HG03175 (cell line): ENCODE data around the gene MAPK8IP3.
"Not testable (repeated sequence)": the region's sequence is repeated elsewhere in the genome, so short reads cannot be mapped to it uniquely, and the experiment has no call there.

Source experiments
- ATAC-seq: cut with Tn5 transposase; IDR thresholded peaks from one replicate; pipeline ENCODE4 v1.9.1; 2021; ENCODE audit warnings: mild to moderate bottlenecking, moderate library complexity; ENCODE audit not compliant: unreplicated experiment

Gene MAPK8IP3

GRCh38 chr16:1708083-1708767 lies 2.2 kb downstream of the MAPK8IP3 start:
- no peak for ATAC-seq

GRCh38 chr16:1708768-1709180 lies 2.8 kb downstream of the MAPK8IP3 start:
- ATAC-seq, result no peak

DNA sequence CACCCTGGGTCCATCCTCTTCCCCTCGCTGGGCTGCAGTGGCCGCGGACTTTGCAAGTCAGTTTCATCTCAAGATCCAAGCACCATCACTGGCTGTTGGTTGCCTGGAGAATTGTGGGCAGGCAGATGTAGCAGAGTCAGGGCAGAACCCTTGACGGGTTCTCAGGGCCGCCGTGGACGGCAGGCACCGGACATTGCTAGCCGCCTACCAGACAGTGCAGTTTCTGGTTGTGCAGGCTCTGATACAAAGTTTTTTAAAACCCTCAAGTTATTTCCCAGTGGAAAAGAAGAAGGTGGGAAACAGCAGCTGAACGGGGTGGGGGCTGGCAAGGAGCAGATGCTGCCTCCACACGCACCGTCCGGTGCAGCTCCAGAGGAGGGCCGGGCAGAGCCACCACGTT lies 3.4 kb downstream of the MAPK8IP3 start:
- no peak for ATAC-seq

DNA sequence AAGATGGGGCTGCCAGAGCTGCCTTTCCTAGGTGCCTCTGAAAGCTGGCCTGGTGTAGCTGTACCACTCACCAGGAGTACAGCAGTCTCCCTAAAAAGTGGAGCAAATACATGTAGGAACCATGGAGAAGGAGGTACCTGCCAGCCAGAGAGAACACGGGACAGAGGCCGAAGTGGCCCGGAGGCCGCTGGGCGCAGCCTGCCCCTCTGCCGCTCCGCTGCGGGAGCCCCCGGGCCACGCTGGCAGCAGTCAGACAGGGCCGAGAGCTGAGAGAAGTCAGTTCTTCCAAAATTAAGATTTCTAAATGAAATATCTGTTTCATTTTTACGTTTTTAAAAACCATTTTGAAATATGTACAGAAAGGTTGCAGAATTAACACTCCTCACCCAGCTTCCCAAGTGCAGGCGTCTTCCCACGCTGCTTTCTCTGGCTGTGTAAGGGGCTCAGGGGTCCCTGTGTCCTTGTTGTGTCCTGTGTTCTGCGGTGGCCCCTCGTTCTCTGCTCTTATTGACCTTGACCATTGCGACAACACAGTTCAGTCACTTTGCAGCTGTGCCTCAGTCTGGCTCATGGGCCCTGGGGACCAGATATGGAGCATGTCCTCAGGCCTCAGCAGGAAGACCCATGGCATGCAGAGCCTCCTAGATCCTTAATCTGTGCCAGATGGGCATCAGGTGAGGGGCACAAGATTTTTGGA lies 5.0 kb downstream of the MAPK8IP3 start:
- no peak for ATAC-seq

GRCh38 chr16:1712791-1713261 lies 6.8 kb downstream of the MAPK8IP3 start:
- no peak for ATAC-seq

GRCh38 chr16:1713331-1713730 lies 7.3 kb downstream of the MAPK8IP3 start:
- ATAC-seq, result no peak

DNA sequence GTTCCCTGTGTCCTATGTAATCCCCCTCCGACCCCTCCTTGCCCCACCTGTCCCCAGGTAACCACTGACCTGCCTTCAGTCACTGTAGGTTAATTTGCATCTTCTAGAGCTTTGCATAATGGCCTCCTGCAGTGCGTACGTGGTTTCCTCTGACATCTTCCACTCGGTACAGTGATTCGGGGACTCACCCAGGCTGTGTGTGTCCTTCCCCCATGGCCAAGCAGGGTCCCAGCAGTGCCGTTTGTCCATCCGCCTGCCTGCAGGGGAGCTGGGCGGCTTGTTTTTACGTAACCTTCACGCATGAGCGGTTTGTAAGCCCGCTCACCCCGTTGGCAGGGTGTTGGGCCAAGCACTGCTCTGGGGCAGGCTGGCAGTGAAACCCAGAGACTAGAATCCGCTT lies 7.9 kb downstream of the MAPK8IP3 start:
- ATAC-seq, result peak; percentile 49

DNA sequence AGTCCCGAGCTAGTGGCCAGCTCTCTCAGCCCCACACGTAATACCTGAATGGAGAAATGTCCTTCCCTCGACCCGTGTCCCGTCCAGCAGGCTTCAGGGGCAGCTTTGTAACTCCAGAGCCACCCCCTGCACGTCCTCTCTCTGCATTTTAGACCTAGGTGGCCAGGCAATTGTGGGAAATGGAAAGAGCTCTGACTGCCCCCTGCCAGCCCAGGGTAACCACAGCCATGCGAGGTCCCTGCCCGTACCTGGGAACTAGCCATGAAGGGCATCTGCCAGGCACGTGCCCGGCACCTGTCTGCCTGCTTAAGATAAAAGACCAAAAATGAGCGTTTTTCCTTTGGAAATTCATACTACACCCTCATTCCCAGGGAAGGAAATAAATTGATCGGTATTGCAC lies 9.2 kb downstream of the MAPK8IP3 start:
- ATAC-seq, result no peak

- not testable (repeated sequence) for ATAC-seq
These were observed 12.2 kb downstream of the MAPK8IP3 start for GRCh38 chr16:1718236-1718635.

- not testable (repeated sequence) for ATAC-seq
These were observed 13.7 kb downstream of the MAPK8IP3 start for GRCh38 chr16:1719559-1720229.

DNA sequence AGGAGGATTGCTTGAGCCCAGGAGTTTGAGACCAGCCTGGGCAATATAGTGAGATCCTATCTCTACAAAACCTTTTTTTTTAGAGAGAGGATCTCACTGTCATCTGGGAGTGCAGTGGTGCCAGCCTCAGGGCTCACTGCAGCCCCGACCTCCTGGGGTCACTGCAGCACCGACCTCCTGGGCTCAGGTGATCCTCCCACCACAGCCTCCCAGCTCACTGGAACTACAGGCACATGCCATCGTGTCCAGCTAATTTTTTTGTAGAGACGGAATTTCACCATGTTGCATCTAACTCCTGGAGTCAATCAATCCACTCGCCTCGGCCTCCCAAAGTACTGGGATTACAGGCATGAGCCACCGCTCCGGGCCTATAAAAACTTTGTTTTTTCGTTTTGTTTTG lies 15.4 kb downstream of the MAPK8IP3 start:
- ATAC-seq, result no peak

- ATAC-seq, result no peak
These were observed 17.6 kb downstream of the MAPK8IP3 start for GRCh38 chr16:1723450-1724147.

- ATAC-seq, result no peak
These were observed 18.5 kb downstream of the MAPK8IP3 start for GRCh38 chr16:1724491-1724890.

DNA sequence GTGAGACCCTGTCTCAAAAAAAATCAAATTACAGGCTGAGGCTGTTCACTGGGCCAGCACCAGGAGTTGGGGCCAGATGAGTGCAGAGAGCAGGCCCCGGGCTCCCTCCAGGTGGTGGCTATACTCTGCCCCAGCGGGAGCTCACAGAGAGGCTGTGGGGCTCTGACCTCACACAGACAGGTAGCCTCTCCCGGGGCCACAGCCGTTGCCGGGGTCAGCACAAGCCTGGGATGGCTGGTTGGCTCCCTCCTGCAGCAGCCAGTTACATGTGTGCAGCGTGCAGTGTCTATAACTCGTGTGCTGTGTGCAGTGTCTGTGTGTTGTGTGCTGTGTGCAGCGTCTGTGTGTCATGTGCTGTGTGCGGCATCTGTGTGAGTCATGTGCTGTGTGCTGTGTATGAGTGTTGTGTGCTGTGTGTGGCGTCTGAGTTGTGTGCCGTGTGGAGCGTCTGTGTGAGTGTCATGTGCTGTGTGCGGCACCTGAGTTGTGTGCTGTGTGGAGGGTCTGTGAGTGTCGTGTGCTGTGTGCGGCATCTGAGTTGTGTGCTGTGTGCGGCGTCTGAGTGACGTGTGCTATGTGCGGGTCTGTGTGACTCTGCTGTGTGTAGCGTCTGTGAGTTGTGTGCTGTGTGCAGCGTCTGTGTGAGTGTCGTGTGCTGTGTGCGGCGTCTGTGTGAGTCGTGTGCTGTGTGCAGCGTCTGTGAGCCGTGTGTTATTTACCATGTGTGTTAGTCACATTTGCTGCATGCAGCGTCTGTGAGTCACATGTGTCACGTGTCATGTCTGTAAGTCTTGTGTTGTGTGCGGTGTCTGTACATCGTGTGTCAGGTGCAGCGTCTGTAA lies 20.9 kb downstream of the MAPK8IP3 start:
- no peak for ATAC-seq

DNA sequence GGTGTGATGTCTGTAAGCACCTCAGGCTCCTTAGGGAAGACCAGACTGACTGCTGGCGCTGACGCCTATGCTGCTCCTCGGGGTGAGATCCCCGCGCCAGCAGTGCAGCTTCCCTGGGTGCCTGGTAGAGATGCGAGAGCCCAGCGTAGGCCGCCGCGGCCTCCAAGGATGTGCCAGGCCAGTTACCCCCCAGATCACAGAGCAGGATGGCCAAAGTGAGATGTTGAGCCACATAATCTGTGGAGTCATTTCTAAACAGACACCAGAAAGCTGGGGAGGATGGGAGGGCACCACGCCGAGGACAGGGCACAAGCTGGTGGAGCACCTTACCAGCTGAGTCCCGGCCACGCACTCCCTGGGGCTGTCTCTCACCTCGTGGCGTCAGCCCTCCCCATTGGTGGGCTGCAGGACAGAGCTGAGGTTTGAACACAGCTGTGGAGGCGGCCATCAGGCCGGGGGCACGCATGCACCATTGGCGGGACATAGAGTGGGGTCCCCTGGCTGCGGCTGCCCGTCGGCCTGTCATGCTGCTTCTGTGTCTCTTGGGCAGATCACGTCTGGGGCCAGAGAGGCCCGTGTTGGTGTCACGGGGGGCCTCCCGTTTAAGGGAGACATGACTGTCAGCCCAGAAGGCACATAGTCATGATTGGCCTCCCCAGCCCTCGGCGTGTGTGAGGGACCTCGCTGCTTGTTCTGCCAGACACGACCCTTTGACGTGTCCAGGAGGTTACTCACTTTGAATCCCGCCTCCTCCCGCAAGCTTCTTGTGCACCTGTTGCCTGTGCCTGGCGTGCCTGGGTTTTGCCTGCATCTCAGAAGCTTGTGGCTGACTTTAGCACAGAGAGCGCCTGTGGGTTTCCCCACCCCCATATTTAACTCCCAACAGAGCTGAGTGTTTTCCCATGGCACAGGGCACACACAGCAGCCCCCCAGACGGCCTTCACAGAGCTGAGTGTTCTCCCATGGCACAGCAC lies 21.9 kb downstream of the MAPK8IP3 start:
- no peak for ATAC-seq

GRCh38 chr16:1729026-1729425 lies 23.0 kb downstream of the MAPK8IP3 start:
- ATAC-seq, result no peak

GRCh38 chr16:1729445-1729844 lies 23.4 kb downstream of the MAPK8IP3 start:
- ATAC-seq, result no peak

GRCh38 chr16:1731073-1731472 lies 25.1 kb downstream of the MAPK8IP3 start:
- no peak for ATAC-seq

DNA sequence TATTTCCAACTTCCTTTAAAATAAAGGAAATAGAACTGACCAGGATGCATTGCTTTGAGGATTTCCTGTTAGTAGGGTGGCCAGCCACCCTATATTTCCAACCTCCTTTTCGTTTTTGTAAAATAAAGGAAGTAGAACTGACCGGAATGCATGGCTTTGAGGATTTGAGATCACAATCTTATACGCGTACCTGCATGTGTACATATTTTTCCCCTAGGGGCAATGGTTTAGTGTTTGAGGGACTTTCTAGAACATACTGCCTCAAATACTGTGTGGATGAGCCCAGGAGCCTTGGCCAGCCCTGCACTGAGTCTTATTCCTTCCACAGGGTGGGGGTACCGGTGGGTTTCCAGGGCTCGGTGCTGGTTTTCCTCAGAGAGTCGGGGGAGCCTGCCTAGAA lies 25.6 kb downstream of the MAPK8IP3 start:
- no peak for ATAC-seq
